H1 (cell line): ENCODE measurements around the gene RRBP1. TPM values are rescaled to one million over a fixed set of nuclear protein-coding genes. Genes with fewer than 3 reads are reported as not detected.

Experiments
- CTCF ChIA-PET: fragments of 300-600 bp; sonication (Branson Sonifier 250); formaldehyde crosslinking; loops from one replicate; lab custom pipeline; 2021; ENCODE audit not compliant: partially characterized antibody; lab: Charles Lee
- POLR2A ChIA-PET: fragments of 300-600 bp; sonication (Branson Sonifier 250); formaldehyde crosslinking; loops from one replicate; lab custom pipeline; 2021; ENCODE audit warnings: inconsistent platforms; ENCODE audit not compliant: partially characterized antibody; lab: Charles Lee
- DNase-seq, 2 experiments: peaks; one replicate each; pipeline versions ENCODE4 v3.0.0 to v3.0.0-alpha.2; 2010 to 2022; ENCODE audit warnings: low spot score in 2 of 2, low read depth in 1 of 2, mixed read lengths in 1 of 2
- FAIRE-seq: peaks from 2 replicates; lab custom pipeline; 2011; peaks lifted over from hg19 to GRCh38; lab: Jason Lieb, UNC
- H2AFZ ChIP-seq: 2 replicates; pipeline ENCODE4 v1.8.1; 2012; ENCODE audit warnings: low read length, inconsistent platforms
- H2AK5ac ChIP-seq: 2 replicates; pipeline ENCODE4 v1.6.1; 2013; ENCODE audit warnings: low read depth, low read length
- H2BK120ac ChIP-seq: replicated peaks from 2 replicates; pipeline ENCODE3; 2013; ENCODE audit warnings: low read depth, low read length, inconsistent platforms
- H2BK12ac ChIP-seq: 2 replicates; pipeline ENCODE4 v1.6.1; 2013; ENCODE audit warnings: low read depth, low read length
- H2BK15ac ChIP-seq: 2 replicates; pipeline ENCODE4 v1.6.1; 2013; ENCODE audit warnings: low read length
- H2BK20ac ChIP-seq: 2 replicates; pipeline ENCODE4 v1.6.1; 2013; ENCODE audit warnings: low read length
- H2BK5ac ChIP-seq: 2 replicates; pipeline ENCODE4 v1.6.1; 2013; ENCODE audit warnings: low read depth, low read length
- H3K14ac ChIP-seq: 2 replicates; pipeline ENCODE4 v1.6.1; 2013; ENCODE audit warnings: inconsistent platforms; ENCODE audit not compliant: insufficient read length
- H3K18ac ChIP-seq: 2 replicates; pipeline ENCODE4 v1.6.1; 2013; ENCODE audit warnings: low read length; ENCODE audit errors: extremely low read depth
- H3K23ac ChIP-seq: 2 replicates; pipeline ENCODE4 v1.6.1; 2013; ENCODE audit warnings: inconsistent platforms; ENCODE audit not compliant: insufficient read length
- H3K23me2 ChIP-seq: 2 replicates; pipeline ENCODE4 v1.6.1; 2013; ENCODE audit warnings: low read depth, low read length
- H3K27ac ChIP-seq: 2 replicates; pipeline ENCODE4 v1.6.1; 2011; ENCODE audit warnings: low read depth, low read length, inconsistent platforms
- H3K27me3 ChIP-seq, 4 experiments: replicated peaks in 1 of 4; 1 replicate in 1 of 4; 2 replicates in 3 of 4; pipeline versions ENCODE4 v1.6.1 to v1.8.1; 2011 to 2013; ENCODE audit warnings: low read length in 3 of 4, mild to moderate bottlenecking in 3 of 4, inconsistent platforms in 2 of 4, mixed read lengths in 2 of 4, moderate library complexity in 1 of 4; ENCODE audit not compliant: control insufficient read depth in 3 of 4, insufficient read depth in 3 of 4; ENCODE audit errors: extremely low read depth in 1 of 4
- H3K36me3 ChIP-seq, 4 experiments: 2 replicates each; pipeline versions ENCODE4 v1.6.1 to v1.8.1; 2011 to 2013; ENCODE audit warnings: mild to moderate bottlenecking in 4 of 4, low read length in 3 of 4, moderate library complexity in 2 of 4, control low read depth in 1 of 4, inconsistent platforms in 1 of 4; ENCODE audit not compliant: insufficient read depth in 4 of 4, control insufficient read depth in 2 of 4
- H3K4ac ChIP-seq: replicated peaks from 2 replicates; pipeline ENCODE3; 2013; ENCODE audit warnings: low read length, low read depth, mixed read lengths, inconsistent platforms; ENCODE audit not compliant: insufficient read length
- H3K4me1 ChIP-seq, 4 experiments: replicated peaks in 1 of 4; 1 replicate in 1 of 4; 2 replicates in 3 of 4; pipeline versions ENCODE4 v1.6.1 to v1.8.1; 2011 to 2013; ENCODE audit warnings: low read length in 3 of 4, inconsistent platforms in 2 of 4, mixed read lengths in 1 of 4; ENCODE audit not compliant: insufficient read depth in 4 of 4, control insufficient read depth in 3 of 4
- H3K4me2 ChIP-seq, 2 experiments: 2 replicates each; pipeline versions ENCODE4 v1.6.1 to v1.8.1; 2011 to 2013; ENCODE audit warnings: low read depth in 2 of 2, low read length in 2 of 2, control low read depth in 1 of 2, inconsistent platforms in 1 of 2, mild to moderate bottlenecking in 1 of 2; ENCODE audit not compliant: insufficient read depth in 1 of 2
- H3K4me3 ChIP-seq, 4 experiments: fragments of 200-600, 300-600 bp in 1 of 4; sonication (generic), shearing (Covaris generic), sonication (Bioruptor Twin) in 1 of 4; 2 replicates each; pipeline versions ENCODE4 v1.5.1 to v1.8.1; 2011 to 2016; ENCODE audit warnings: low read length in 4 of 4, low read depth in 3 of 4, control low read depth in 2 of 4, inconsistent platforms in 2 of 4, mild to moderate bottlenecking in 2 of 4, mixed read lengths in 1 of 4, moderate library complexity in 1 of 4; ENCODE audit not compliant: insufficient read depth in 2 of 4; ENCODE audit errors: extremely low read depth in 1 of 4
- H3K56ac ChIP-seq: replicated peaks from 2 replicates; pipeline ENCODE3; 2013; ENCODE audit warnings: low read depth, mild to moderate bottlenecking, mixed read lengths, low read length, inconsistent platforms; ENCODE audit not compliant: insufficient read length
- H3K79me1 ChIP-seq: 2 replicates; pipeline ENCODE4 v1.6.1; 2013; ENCODE audit warnings: low read depth, low read length, control low read depth
- H3K79me2 ChIP-seq, 2 experiments: 2 replicates each; pipeline versions ENCODE4 v1.6.1 to v1.8.1; 2012 to 2013; ENCODE audit warnings: low read length in 2 of 2, mild to moderate bottlenecking in 2 of 2, inconsistent platforms in 1 of 2; ENCODE audit not compliant: insufficient read depth in 2 of 2, control insufficient read depth in 1 of 2
- H3K9ac ChIP-seq, 4 experiments: replicated peaks in 1 of 4; 1 replicate in 1 of 4; 2 replicates in 3 of 4; pipeline versions ENCODE4 v1.6.1 to v1.8.1; 2011 to 2013; ENCODE audit warnings: low read depth in 3 of 4, low read length in 3 of 4, control low read depth in 2 of 4, mild to moderate bottlenecking in 2 of 4, moderate library complexity in 2 of 4, inconsistent platforms in 1 of 4; ENCODE audit errors: extremely low read depth in 1 of 4
- H3K9me3 ChIP-seq, 2 experiments: 2 replicates each; pipeline versions ENCODE4 v1.6.1 to v1.8.1; 2012 to 2013; ENCODE audit warnings: mild to moderate bottlenecking in 2 of 2, moderate library complexity in 2 of 2, control low read depth in 1 of 2, inconsistent platforms in 1 of 2, low read depth in 1 of 2, low read length in 1 of 2, mixed read lengths in 1 of 2; ENCODE audit not compliant: insufficient read depth in 2 of 2
- H4K20me1 ChIP-seq, 2 experiments: replicated peaks in 1 of 2; 2 replicates each; pipeline versions ENCODE3 to v1.8.1; 2011 to 2013; ENCODE audit warnings: inconsistent platforms in 2 of 2, low read length in 2 of 2, mild to moderate bottlenecking in 1 of 2; ENCODE audit not compliant: insufficient read depth in 2 of 2, control insufficient read depth in 1 of 2
- H4K5ac ChIP-seq: 2 replicates; pipeline ENCODE4 v1.6.1; 2013; ENCODE audit warnings: low read length, low read depth, mixed read lengths, inconsistent platforms; ENCODE audit not compliant: insufficient read length
- H4K8ac ChIP-seq: 2 replicates; pipeline ENCODE4 v1.8.0; 2013; ENCODE audit warnings: mild to moderate bottlenecking, moderate library complexity, low read length, inconsistent platforms; ENCODE audit not compliant: insufficient read depth; ENCODE audit errors: extremely low read depth
- H4K91ac ChIP-seq: replicated peaks from 2 replicates; pipeline ENCODE3; 2013; ENCODE audit warnings: low read length, mixed read lengths, inconsistent platforms; ENCODE audit not compliant: insufficient read length
- BCL11A ChIP-seq, 2 experiments: IDR thresholded peaks; one replicate each; pipeline ENCODE4 v1.6.1; 2011; ENCODE audit warnings: low read depth in 2 of 2, low read length in 2 of 2, mild to moderate bottlenecking in 2 of 2
- E2F6 ChIP-seq: IDR thresholded peaks from 2 replicates; pipeline ENCODE4 v1.6.1; 2012; ENCODE audit warnings: inconsistent platforms
- EP300 ChIP-seq, 2 experiments: IDR thresholded peaks; 1 replicate in 1 of 2; 2 replicates in 1 of 2; pipeline ENCODE4 v1.6.1; 2011 to 2012; ENCODE audit warnings: low read depth in 2 of 2, low read length in 2 of 2, mild to moderate bottlenecking in 2 of 2, borderline replicate concordance in 1 of 2, inconsistent platforms in 1 of 2, moderate library complexity in 1 of 2
- GABPA ChIP-seq: IDR thresholded peaks from 2 replicates; pipeline ENCODE4 v1.6.1; 2011; ENCODE audit warnings: mild to moderate bottlenecking, low read length, moderate library complexity, borderline replicate concordance; ENCODE audit not compliant: insufficient read depth
- HDAC6 ChIP-seq: IDR thresholded peaks from one replicate; pipeline ENCODE4 v1.7.1; 2012; ENCODE audit warnings: low read depth, mild to moderate bottlenecking, inconsistent platforms, low read length, moderate library complexity
- JUND ChIP-seq: IDR thresholded peaks from 2 replicates; pipeline ENCODE4 v1.6.1; 2011; ENCODE audit warnings: mild to moderate bottlenecking, improper control_type of control experiment, low read length
- POU5F1 ChIP-seq: IDR thresholded peaks from 2 replicates; pipeline ENCODE4 v1.6.1; 2011; ENCODE audit warnings: low read depth, mild to moderate bottlenecking, low read length, moderate library complexity
- RBBP5 ChIP-seq: IDR thresholded peaks from 2 replicates; pipeline ENCODE4 v1.7.1; 2012; ENCODE audit warnings: low read depth, mild to moderate bottlenecking, inconsistent platforms, low read length, moderate library complexity, borderline replicate concordance
- SP2 ChIP-seq: IDR thresholded peaks from 2 replicates; pipeline ENCODE4 v1.6.1; 2012; ENCODE audit warnings: mild to moderate bottlenecking, low read length, inconsistent platforms
- TAF7 ChIP-seq: optimal IDR thresholded peaks from 2 replicates; pipeline ENCODE3; 2011; ENCODE audit warnings: low read depth, mild to moderate bottlenecking, inconsistent platforms, low read length, moderate library complexity, borderline replicate concordance
- WGBS, 2 experiments: shearing (Covaris generic) in 1 of 2; methylation state at CpG; one replicate each; pipeline versions ENCODE4 v1.1.6 to v1.1.7; 2013 to 2015; ENCODE audit warnings: low lambda C conversion rate in 2 of 2, mixed read lengths in 2 of 2, inconsistent platforms in 1 of 2, low coverage in 1 of 2, missing lambda C conversion rate in 1 of 2; ENCODE audit not compliant: insufficient replicate concordance in 2 of 2, insufficient coverage in 1 of 2, insufficient read length in 1 of 2; ENCODE audit errors: extremely low coverage in 1 of 2, missing lambda C conversion rate in 1 of 2; 5-methylcytosine and 5-hydroxymethylcytosine counted together
- polyA plus RNA-seq, 7 experiments: library from polyadenylated mRNA; depleted of rRNA in 3 of 7; stranded (reverse) in 5 of 7; unstranded in 2 of 7; fragments of >200 nt in 5 of 7; fragments of 200-250 nt in 2 of 7; gene quantifications; 1 replicate in 5 of 7; 2 replicates in 1 of 7; 4 replicates in 1 of 7; pipeline versions ENCODE4 v1.2.1 to v1.2.3, GENCODE V29; 2011 to 2013; ENCODE audit warnings: missing spikeins in 2 of 7, mixed read lengths in 2 of 7
- total RNA-seq: library from RNA; stranded (reverse); fragmentation: NEBNext Ultra II Directional; extraction: Animal tissue kit (Norgen Biotek cat#: 25700); gene quantifications from 2 replicates; pipeline ENCODE4 v1.2.1, GENCODE V29; 2021

Gene RRBP1
- total and polyA plus RNA-seq, 2 of the 8 experiments (the other 6 are each of a cell fraction or from before 2014, with no cell fraction given), result 15.9 to 157 TPM

GRCh38 chr20:17618673-17619013 is 63.4 kb downstream of the RRBP1 start:
- Histone ChIP-seq H3K4ac (no peak overlapping the region), H3K4me3 (no peak overlapping the region), H3K79me2 (no peaks in the 10 kb centered on the region), H2BK20ac (no peak overlapping the region), H4K5ac (no peak overlapping the region), H3K23me2 (no peaks in the 10 kb centered on the region), H3K9ac (no peak overlapping the region), H3K4me1 (peaks cover 0 to 2% (median 0%) of the 10 kb centered on the region in 4 experiments; a peak in 2 of 7 replicates), H3K36me3 (peaks cover 5 to 58% (median 27%) of the 10 kb centered on the region in 4 experiments), H2BK5ac (no peak overlapping the region), H2BK120ac (no peak overlapping the region), H2AK5ac (no peak overlapping the region), H2BK12ac (no peak overlapping the region), H3K18ac (no peak overlapping the region), H2AFZ (no peak overlapping the region), H3K9me3 (no peaks in the 10 kb centered on the region), H3K27me3 (no peaks in the 10 kb centered on the region), H3K23ac (no peak overlapping the region), H3K79me1 (no peaks in the 10 kb centered on the region), H4K91ac (no peak overlapping the region), H3K14ac (no peak overlapping the region), H2BK15ac (no peak overlapping the region), H4K20me1 (peaks cover 2 to 6% of the 10 kb centered on the region in 2 experiments), H3K4me2 (no peak overlapping the region), H3K27ac (no peak overlapping the region), H4K8ac (no peak overlapping the region), H3K56ac (no peak overlapping the region)
- ChIA-PET CTCF (interaction anchor here (0.6 to 10.0 kb wide), 26 partner anchors 12 to 494 kb away, joined by 3 to 114 read pairs (median 10); partner anchors contain the start of gene DSTN), POLR2A (interaction anchor here (0.6 to 2.0 kb wide), 2 partner anchors 55 to 110 kb away, joined by 3 to 4 read pairs; no protein-coding TSS in a partner anchor)
- no peak for FAIRE-seq
- no peak for DNase-seq
- 89% methylated on average over 10 of the region's 10 CpGs; no CpG with 5 or more reads in 1 of the 2 experiments for WGBS, 2 experiments
- TF ChIP-seq EP300 (IDR thresholded peaks at IDR 0.05; ENCODE audit: borderline replicate concordance in 1 of 2, low read depth in 2 of 2, low read length in 2 of 2) (no peak), POU5F1 (no peak), SP2 (no peak), RBBP5 (no peak), HDAC6 (no peak), BCL11A (IDR thresholded peaks at IDR 0.05; ENCODE audit: low read depth in 2 of 2, low read length in 2 of 2) (no peak), JUND (no peak), E2F6 (no peak), GABPA (no peak), TAF7 (no peak)
